ENCODE measurements around the gene PIK3AP1. TPM values are rescaled to one million over a fixed set of nuclear protein-coding genes. Genes with fewer than 3 reads are reported as not detected.

The PIK3AP1 gene
- total and polyA plus RNA-seq, 4 donors = 27.3 to 137 (median 50.9) TPM

DNA sequence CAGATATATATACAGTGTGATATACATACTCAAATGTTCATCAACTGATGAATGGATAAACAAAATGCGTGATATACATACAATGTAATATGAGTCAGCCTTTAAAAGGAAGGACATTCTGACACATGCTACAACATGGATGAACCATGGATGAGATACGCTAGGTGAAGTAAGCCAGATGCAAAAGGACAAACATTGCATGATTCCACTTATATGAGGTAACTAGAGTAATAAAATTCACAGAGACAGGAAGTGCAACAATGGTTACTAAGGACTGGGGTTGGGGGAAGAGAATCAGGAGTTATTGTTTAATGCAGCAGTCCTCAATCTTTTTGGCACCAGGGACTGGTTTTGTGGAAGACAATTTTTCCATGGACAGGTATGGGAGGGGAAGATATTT is 47.3 kb upstream of the PIK3AP1 start:
- Histone ChIP-seq H3K4me3 (ENCODE audit: low read depth in 1 of 3, low read length in 3 of 3) (no peak overlapping the region), H3K36me3 (ENCODE audit: control insufficient read depth in 4 of 4, insufficient read depth in 3 of 4, low read depth in 1 of 4, low read length in 3 of 4) (no peaks in the 10 kb centered on the region), H3K27ac (ENCODE audit: low read depth in 1 of 2, low read length in 2 of 2) (no peak overlapping the region), H3K9me3 (ENCODE audit: control insufficient read depth in 4 of 4, low read length in 3 of 4) (peaks cover 0 to 4% (median under 1%) of the 10 kb centered on the region in 4 donors), H3K27me3 (ENCODE audit: control insufficient read depth in 4 of 4, insufficient read depth in 4 of 4, low read length in 3 of 4) (no peaks in the 10 kb centered on the region), H3K9ac (ENCODE audit: low read depth in 1 of 2, low read length in 2 of 2) (no peak overlapping the region), H3K4me1 (ENCODE audit: control insufficient read depth in 4 of 4, insufficient read depth in 4 of 4, low read length in 3 of 4) (no peaks in the 10 kb centered on the region)
- 91% methylated on average over 2 of the region's 2 CpGs for WGBS
- TF ChIP-seq FOXA1 (IDR thresholded peaks at IDR 0.05) (no peak), NR2F2 (IDR thresholded peaks at IDR 0.05) (no peak), JUND (IDR thresholded peaks at IDR 0.05) (no peak), RXRA (IDR thresholded peaks at IDR 0.05) (no peak), YY1 (IDR thresholded peaks at IDR 0.05) (no peak), EGR1 (IDR thresholded peaks at IDR 0.05; ENCODE audit: low read depth in 2 of 2) (no peak), SP1 (IDR thresholded peaks at IDR 0.05) (no peak), TAF1 (conservative IDR thresholded peaks at IDR 0.05) (no peak), RAD21 (IDR thresholded peaks at IDR 0.05) (no peak), HNF4G (IDR thresholded peaks at IDR 0.05) (no peak), HNF4A (conservative IDR thresholded peaks at IDR 0.05) (no peak), FOXA2 (IDR thresholded peaks at IDR 0.05) (no peak), GABPA (IDR thresholded peaks at IDR 0.05 in 1 of 2, conservative IDR thresholded peaks at IDR 0.05 in 1 of 2) (no peak)
- TF ChIP-seq, protein P1, sequence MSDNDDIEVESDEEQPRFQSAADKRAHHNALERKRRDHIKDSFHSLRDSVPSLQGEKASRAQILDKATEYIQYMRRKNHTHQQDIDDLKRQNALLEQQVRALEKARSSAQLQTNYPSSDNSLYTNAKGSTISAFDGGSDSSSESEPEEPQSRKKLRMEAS (IDR thresholded peaks at IDR 0.05) = no peak
- TF ChIP-seq, protein P2, sequence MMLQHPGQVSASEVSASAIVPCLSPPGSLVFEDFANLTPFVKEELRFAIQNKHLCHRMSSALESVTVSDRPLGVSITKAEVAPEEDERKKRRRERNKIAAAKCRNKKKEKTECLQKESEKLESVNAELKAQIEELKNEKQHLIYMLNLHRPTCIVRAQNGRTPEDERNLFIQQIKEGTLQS (IDR thresholded peaks at IDR 0.05) = no peak
- TF ChIP-seq, protein P3, sequence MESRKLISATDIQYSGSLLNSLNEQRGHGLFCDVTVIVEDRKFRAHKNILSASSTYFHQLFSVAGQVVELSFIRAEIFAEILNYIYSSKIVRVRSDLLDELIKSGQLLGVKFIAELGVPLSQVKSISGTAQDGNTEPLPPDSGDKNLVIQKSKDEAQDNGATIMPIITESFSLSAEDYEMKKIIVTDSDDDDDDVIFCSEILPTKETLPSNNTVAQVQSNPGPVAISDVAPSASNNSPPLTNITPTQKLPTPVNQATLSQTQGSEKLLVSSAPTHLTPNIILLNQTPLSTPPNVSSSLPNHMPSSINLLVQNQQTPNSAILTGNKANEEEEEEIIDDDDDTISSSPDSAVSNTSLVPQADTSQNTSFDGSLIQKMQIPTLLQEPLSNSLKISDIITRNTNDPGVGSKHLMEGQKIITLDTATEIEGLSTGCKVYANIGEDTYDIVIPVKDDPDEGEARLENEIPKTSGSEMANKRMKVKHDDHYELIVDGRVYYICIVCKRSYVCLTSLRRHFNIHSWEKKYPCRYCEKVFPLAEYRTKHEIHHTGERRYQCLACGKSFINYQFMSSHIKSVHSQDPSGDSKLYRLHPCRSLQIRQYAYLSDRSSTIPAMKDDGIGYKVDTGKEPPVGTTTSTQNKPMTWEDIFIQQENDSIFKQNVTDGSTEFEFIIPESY (IDR thresholded peaks at IDR 0.05) = no peak
- TF ChIP-seq, protein P4, sequence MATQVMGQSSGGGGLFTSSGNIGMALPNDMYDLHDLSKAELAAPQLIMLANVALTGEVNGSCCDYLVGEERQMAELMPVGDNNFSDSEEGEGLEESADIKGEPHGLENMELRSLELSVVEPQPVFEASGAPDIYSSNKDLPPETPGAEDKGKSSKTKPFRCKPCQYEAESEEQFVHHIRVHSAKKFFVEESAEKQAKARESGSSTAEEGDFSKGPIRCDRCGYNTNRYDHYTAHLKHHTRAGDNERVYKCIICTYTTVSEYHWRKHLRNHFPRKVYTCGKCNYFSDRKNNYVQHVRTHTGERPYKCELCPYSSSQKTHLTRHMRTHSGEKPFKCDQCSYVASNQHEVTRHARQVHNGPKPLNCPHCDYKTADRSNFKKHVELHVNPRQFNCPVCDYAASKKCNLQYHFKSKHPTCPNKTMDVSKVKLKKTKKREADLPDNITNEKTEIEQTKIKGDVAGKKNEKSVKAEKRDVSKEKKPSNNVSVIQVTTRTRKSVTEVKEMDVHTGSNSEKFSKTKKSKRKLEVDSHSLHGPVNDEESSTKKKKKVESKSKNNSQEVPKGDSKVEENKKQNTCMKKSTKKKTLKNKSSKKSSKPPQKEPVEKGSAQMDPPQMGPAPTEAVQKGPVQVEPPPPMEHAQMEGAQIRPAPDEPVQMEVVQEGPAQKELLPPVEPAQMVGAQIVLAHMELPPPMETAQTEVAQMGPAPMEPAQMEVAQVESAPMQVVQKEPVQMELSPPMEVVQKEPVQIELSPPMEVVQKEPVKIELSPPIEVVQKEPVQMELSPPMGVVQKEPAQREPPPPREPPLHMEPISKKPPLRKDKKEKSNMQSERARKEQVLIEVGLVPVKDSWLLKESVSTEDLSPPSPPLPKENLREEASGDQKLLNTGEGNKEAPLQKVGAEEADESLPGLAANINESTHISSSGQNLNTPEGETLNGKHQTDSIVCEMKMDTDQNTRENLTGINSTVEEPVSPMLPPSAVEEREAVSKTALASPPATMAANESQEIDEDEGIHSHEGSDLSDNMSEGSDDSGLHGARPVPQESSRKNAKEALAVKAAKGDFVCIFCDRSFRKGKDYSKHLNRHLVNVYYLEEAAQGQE (IDR thresholded peaks at IDR 0.05) = no peak
- TF ChIP-seq, protein P5, sequence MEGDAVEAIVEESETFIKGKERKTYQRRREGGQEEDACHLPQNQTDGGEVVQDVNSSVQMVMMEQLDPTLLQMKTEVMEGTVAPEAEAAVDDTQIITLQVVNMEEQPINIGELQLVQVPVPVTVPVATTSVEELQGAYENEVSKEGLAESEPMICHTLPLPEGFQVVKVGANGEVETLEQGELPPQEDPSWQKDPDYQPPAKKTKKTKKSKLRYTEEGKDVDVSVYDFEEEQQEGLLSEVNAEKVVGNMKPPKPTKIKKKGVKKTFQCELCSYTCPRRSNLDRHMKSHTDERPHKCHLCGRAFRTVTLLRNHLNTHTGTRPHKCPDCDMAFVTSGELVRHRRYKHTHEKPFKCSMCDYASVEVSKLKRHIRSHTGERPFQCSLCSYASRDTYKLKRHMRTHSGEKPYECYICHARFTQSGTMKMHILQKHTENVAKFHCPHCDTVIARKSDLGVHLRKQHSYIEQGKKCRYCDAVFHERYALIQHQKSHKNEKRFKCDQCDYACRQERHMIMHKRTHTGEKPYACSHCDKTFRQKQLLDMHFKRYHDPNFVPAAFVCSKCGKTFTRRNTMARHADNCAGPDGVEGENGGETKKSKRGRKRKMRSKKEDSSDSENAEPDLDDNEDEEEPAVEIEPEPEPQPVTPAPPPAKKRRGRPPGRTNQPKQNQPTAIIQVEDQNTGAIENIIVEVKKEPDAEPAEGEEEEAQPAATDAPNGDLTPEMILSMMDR (IDR thresholded peaks at IDR 0.05; ENCODE audit: low read depth, low read length, missing input control) = no peak
- no peak for DNase-seq (ENCODE audit: low spot score)
